OCI-LY7 (cell line): ENCODE results near the gene FCMR. TPM values are rescaled to one million over a fixed set of nuclear protein-coding genes. Genes with fewer than 3 reads are reported as not detected.

Source experiments
- BruUV-seq: library from RNA; stranded (reverse); fragments of 400-500 nt; replicated peaks from 2 replicates; lab custom pipeline; 2021; lab: Mats Ljungman, UMichigan
- CTCF ChIA-PET: fragments of 300-600 bp; sonication (Branson Sonifier 250); formaldehyde crosslinking; loops from one replicate; lab custom pipeline; 2022; ENCODE audit warnings: antibody characterized with exemption; ENCODE audit not compliant: unreplicated experiment; lab: Charles Lee
- POLR2A ChIA-PET: fragments of 300-600 bp; sonication (Branson Sonifier 250); formaldehyde crosslinking; loops from one replicate; lab custom pipeline; 2022; ENCODE audit warnings: antibody characterized with exemption; lab: Charles Lee
- DNase-seq: peaks from one replicate; pipeline ENCODE4 v3.0.0-alpha.2; 2015; ENCODE audit warnings: low spot score
- H2AFZ ChIP-seq: fragments of 200-600 bp; sonication (generic), shearing (Covaris generic); 2 replicates; pipeline ENCODE4 v1.6.1; 2014; ENCODE audit warnings: mild to moderate bottlenecking, antibody characterized with exemption, low read length, moderate library complexity
- H3K27ac ChIP-seq: fragments of 200-600 bp; sonication (generic); 2 replicates; pipeline ENCODE4 v1.5.1; 2014; ENCODE audit warnings: mixed run types, low read depth, mild to moderate bottlenecking, moderate library complexity, low read length, inconsistent platforms; ENCODE audit not compliant: poor library complexity, severe bottlenecking
- H3K36me3 ChIP-seq: fragments of 200-600 bp; sonication (generic); 2 replicates; pipeline ENCODE4 v1.6.1; 2014; ENCODE audit warnings: mild to moderate bottlenecking, antibody characterized with exemption, low read length, moderate library complexity, mixed read lengths; ENCODE audit not compliant: insufficient read depth
- H3K4me1 ChIP-seq: fragments of 200-600 bp; sonication (generic); 2 replicates; pipeline ENCODE4 v1.5.1; 2014; ENCODE audit warnings: mild to moderate bottlenecking, low read length; ENCODE audit not compliant: insufficient read depth, poor library complexity, severe bottlenecking
- H3K4me2 ChIP-seq: fragments of 200-600 bp; sonication (generic); 2 replicates; pipeline ENCODE4 v1.6.1; 2014; ENCODE audit warnings: mild to moderate bottlenecking, low read length
- H3K4me3 ChIP-seq: fragments of 200-600 bp; sonication (generic); 2 replicates; pipeline ENCODE4 v1.5.1; 2014; ENCODE audit warnings: mild to moderate bottlenecking, low read depth, low read length; ENCODE audit not compliant: poor library complexity, severe bottlenecking
- H3K79me2 ChIP-seq: fragments of 200-600 bp; sonication (generic); 2 replicates; pipeline ENCODE4 v1.6.1; 2016; ENCODE audit warnings: low read depth, mild to moderate bottlenecking, low read length, moderate library complexity, mixed read lengths; ENCODE audit not compliant: insufficient read depth
- H3K9me2 ChIP-seq: fragments of 200-600 bp; sonication (generic); 2 replicates; pipeline ENCODE4 v1.6.1; 2016; ENCODE audit warnings: mild to moderate bottlenecking, low read length, mixed read lengths; ENCODE audit not compliant: insufficient read depth
- H3K9me3 ChIP-seq: fragments of 200-600 bp; sonication (generic); 2 replicates; pipeline ENCODE4 v1.6.1; 2014; ENCODE audit warnings: mild to moderate bottlenecking, mixed run types, low read length, mixed read lengths
- H4K20me1 ChIP-seq: fragments of 200-600 bp; sonication (generic); 2 replicates; pipeline ENCODE4 v1.6.1; 2014; ENCODE audit warnings: mild to moderate bottlenecking, antibody characterized with exemption, low read length, moderate library complexity, mixed read lengths; ENCODE audit not compliant: insufficient read depth
- CTCF ChIP-seq: fragments of 200-600 bp; sonication (generic); conservative IDR thresholded peaks from 2 replicates; pipeline ENCODE4 v1.5.1; 2014; ENCODE audit warnings: mild to moderate bottlenecking, antibody characterized with exemption, low read length, moderate library complexity, mixed read lengths
- EZH2phosphoT487 ChIP-seq: fragments of 200-600 bp; sonication (generic); IDR thresholded peaks from 2 replicates; pipeline ENCODE4 v1.6.1; 2018; ENCODE audit warnings: low read depth, borderline replicate concordance, mild to moderate bottlenecking, mixed run types, antibody characterized with exemption, low read length, moderate library complexity, mixed read lengths
- intact Hi-C: fragments of 100-400 bp; cut with micrococcal nuclease; formaldehyde crosslinking; loops from one replicate; pipeline ENCODE4 v1.10.0; 2022; ENCODE audit not compliant: unreplicated experiment
- total RNA-seq, 2 experiments: library from RNA; depleted of rRNA in 1 of 2; stranded (reverse); fragments of >200 nt in 1 of 2; shearing (Covaris generic) in 1 of 2; gene quantifications; 2 replicates each; pipeline ENCODE4 v1.2.3, GENCODE V29; 2014 to 2022

FCMR gene
- total RNA-seq, 2 experiments from 2014 or later: 5.2 to 9.2 TPM

- Histone ChIP-seq H3K9me3 (no peaks in the 10 kb centered on the region), H3K27ac (no peak overlapping the region), H3K36me3 (no peaks in the 10 kb centered on the region), H3K4me2 (no peak overlapping the region), H3K79me2 (no peaks in the 10 kb centered on the region), H3K4me1 (no peaks in the 10 kb centered on the region), H2AFZ (no peak overlapping the region), H3K4me3 (no peak overlapping the region), H3K9me2 (no peaks in the 10 kb centered on the region), H4K20me1 (no peaks in the 10 kb centered on the region)
- no TSS peak for BruUV-seq
- DNase-seq: no peak
- POLR2A ChIA-PET: interaction anchor here (0.7 to 0.9 kb wide), 2 partner anchors 19 to 26 kb away, joined by 3 to 4 read pairs; no protein-coding TSS in a partner anchor
- intact Hi-C loops: no loop called here
- TF ChIP-seq EZH2phosphoT487: no peak
- TF ChIP-seq CTCF: no peak
- CTCF ChIA-PET: interaction anchor here (0.9 kb wide), 1 partner anchor 117 kb away, joined by 3 read pairs; no protein-coding TSS in a partner anchor
Observed at GRCh38 chr1:206954459-206955342, 33.0 kb upstream of the FCMR start.

GRCh38 chr1:206953626-206954025 is 31.9 kb upstream of the FCMR start:
- Histone ChIP-seq H3K9me2 (no peaks in the 10 kb centered on the region), H4K20me1 (no peaks in the 10 kb centered on the region), H3K4me1 (no peaks in the 10 kb centered on the region), H3K36me3 (no peaks in the 10 kb centered on the region), H2AFZ (no peak overlapping the region), H3K9me3 (no peaks in the 10 kb centered on the region), H3K4me3 (no peak overlapping the region), H3K4me2 (no peak overlapping the region), H3K79me2 (no peaks in the 10 kb centered on the region), H3K27ac (no peak overlapping the region)
- BruUV-seq: no TSS peak
- no peak for DNase-seq
- intact Hi-C loops: no loop called here
- ChIA-PET POLR2A (interaction anchor here (1.1 kb wide), 1 partner anchor 25 kb away, joined by 3 read pairs; no protein-coding TSS in a partner anchor), CTCF (no interaction called here)
- TF ChIP-seq EZH2phosphoT487: no peak
- TF ChIP-seq CTCF: no peak

- BruUV-seq: no TSS peak
- intact Hi-C loops: no loop called here
- POLR2A ChIA-PET: interaction anchor here (0.6 to 1.1 kb wide), 3 partner anchors 25 to 165 kb away, joined by 3 to 4 read pairs (median 3); no protein-coding TSS in a partner anchor
Observed at GRCh38 chr1:206953126-206953525, 31.4 kb upstream of the FCMR start.

More at GRCh38 chr1:206953126-206953525, 31.4 kb upstream of the FCMR start:
- no peak overlapping the region for H3K4me2 ChIP-seq
- no peak for DNase-seq
- H3K9me3 ChIP-seq: no peaks in the 10 kb centered on the region
- no peak overlapping the region for H2AFZ ChIP-seq
- H3K27ac ChIP-seq: no peak overlapping the region
- CTCF ChIA-PET: no interaction called here
- no peaks in the 10 kb centered on the region for H3K79me2 ChIP-seq
- H3K36me3 ChIP-seq: no peaks in the 10 kb centered on the region
- H3K9me2 ChIP-seq: no peaks in the 10 kb centered on the region
- H4K20me1 ChIP-seq: no peaks in the 10 kb centered on the region
- TF ChIP-seq CTCF (no peak), EZH2phosphoT487 (no peak)
- H3K4me1 ChIP-seq: no peaks in the 10 kb centered on the region
- H3K4me3 ChIP-seq: no peak overlapping the region
